NCI-H2196 (cell line): ENCODE results near the gene FREM2.

ENCODE experiments used
- DNase-seq: peaks from one replicate; lab custom pipeline; 2025; ENCODE audit not compliant: unreplicated experiment; lab: John Stamatoyannopoulos, UW

Gene FREM2, protein sequence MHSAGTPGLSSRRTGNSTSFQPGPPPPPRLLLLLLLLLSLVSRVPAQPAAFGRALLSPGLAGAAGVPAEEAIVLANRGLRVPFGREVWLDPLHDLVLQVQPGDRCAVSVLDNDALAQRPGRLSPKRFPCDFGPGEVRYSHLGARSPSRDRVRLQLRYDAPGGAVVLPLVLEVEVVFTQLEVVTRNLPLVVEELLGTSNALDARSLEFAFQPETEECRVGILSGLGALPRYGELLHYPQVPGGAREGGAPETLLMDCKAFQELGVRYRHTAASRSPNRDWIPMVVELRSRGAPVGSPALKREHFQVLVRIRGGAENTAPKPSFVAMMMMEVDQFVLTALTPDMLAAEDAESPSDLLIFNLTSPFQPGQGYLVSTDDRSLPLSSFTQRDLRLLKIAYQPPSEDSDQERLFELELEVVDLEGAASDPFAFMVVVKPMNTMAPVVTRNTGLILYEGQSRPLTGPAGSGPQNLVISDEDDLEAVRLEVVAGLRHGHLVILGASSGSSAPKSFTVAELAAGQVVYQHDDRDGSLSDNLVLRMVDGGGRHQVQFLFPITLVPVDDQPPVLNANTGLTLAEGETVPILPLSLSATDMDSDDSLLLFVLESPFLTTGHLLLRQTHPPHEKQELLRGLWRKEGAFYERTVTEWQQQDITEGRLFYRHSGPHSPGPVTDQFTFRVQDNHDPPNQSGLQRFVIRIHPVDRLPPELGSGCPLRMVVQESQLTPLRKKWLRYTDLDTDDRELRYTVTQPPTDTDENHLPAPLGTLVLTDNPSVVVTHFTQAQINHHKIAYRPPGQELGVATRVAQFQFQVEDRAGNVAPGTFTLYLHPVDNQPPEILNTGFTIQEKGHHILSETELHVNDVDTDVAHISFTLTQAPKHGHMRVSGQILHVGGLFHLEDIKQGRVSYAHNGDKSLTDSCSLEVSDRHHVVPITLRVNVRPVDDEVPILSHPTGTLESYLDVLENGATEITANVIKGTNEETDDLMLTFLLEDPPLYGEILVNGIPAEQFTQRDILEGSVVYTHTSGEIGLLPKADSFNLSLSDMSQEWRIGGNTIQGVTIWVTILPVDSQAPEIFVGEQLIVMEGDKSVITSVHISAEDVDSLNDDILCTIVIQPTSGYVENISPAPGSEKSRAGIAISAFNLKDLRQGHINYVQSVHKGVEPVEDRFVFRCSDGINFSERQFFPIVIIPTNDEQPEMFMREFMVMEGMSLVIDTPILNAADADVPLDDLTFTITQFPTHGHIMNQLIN (N-terminal part only)

GRCh38 chr13:38686577-38687245 lies at the start of gene FREM2:
TSS of gene FREM2 (plus strand) at chr13:38687077. CDS start at chr13:38687345, 268 bp downstream.
- peak; percentile 47 for DNase-seq

GRCh38 chr13:38637576-38637975 lies 49.3 kb upstream of the FREM2 start:
- no peak for DNase-seq

- no peak for DNase-seq
Observed at GRCh38 chr13:38641164-38641948, 45.5 kb upstream of the FREM2 start.

DNA sequence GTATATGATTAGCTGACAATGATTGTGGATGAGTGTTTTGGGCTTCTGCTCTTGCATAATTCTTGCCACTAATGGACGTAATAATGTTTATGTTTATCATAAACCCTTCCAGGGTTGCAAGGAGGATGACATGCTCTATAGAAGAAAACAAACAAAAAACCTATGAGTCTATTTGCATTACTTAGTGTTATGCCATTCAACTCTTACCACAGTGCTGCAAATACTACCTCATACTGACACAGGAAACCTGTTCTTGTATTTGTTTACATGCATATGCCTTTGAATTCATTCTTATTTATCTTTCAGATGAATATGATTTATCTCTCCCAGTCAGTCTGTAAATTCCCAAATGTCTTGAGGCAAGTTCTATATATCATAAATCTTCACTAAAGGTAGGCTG lies 39.6 kb upstream of the FREM2 start:
- DNase-seq = no peak

DNA sequence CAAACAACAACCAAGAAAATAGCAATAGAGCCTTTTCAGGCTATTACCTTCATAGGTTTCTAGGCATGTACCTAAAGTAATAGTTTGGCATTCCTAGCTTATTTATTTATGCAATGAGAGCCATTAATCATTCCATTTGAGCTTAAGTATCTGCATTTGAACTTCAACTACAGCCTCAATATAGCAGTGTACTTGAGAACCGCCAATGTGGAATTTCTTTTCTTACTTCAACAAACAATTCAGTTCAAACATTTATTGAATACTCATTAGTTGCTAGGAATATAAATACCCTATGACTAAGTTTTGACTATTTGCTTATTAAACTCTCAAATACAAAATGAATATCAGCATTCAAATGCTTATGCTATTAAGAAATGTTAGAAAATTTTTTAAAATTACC lies 38.0 kb upstream of the FREM2 start:
- DNase-seq = no peak

GRCh38 chr13:38656699-38657098 lies 30.2 kb upstream of the FREM2 start:
- no peak for DNase-seq

DNA sequence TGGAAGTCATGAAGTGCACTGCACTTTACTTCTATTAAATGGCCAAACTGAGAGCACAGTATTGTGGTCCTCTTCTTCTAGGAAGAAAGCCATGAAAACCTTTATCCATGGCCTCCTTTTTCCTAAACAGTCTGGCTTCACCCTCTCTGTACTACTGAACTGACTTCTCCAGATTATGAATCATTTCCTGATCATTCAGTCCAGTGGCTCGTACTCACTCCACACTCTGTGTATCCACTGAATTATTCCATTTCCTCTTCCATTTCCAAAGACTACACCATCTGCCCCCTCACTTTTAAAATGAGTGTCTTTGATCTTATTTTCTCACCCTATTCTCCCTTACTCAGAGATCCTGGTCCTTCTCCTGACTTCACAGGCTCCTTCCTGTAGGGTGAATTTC lies 29.7 kb upstream of the FREM2 start:
- no peak for DNase-seq

- DNase-seq = no peak
Observed at GRCh38 chr13:38658906-38659305, 28.0 kb upstream of the FREM2 start.

DNA sequence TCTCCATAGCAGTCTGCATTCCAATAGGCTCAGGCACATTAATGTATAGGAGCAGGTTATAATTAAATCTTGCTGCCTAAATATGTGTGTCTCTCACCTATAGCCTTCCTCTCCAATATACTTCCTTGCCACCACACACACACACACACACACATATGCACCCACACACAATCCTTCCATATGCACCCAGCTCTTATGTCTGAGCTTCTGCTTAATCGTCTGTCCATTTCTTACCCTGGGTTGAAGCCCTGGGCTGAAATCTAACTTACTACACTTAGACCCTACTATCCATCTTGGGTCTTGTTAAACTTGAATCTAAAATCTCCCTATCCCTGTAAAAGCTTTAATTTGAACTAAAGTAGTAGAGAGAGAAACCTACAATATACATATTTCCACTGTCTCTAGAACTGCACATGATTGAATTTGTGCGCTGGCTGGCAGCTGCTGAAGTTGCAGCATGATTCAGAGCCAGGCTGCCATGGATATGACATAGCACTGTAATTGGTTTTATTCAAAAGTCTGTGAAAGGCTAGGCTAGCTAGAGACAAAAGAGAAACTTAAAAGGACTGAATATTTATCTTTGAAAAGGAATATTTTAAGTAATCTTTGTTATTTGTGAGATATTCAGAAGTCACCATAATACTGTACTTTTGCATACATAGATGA lies 25.7 kb upstream of the FREM2 start:
- no peak for DNase-seq

GRCh38 chr13:38662362-38662761 lies 24.5 kb upstream of the FREM2 start:
- no peak for DNase-seq

GRCh38 chr13:38664906-38665305 lies 22.0 kb upstream of the FREM2 start:
- DNase-seq = no peak

GRCh38 chr13:38667526-38668109 lies 19.3 kb upstream of the FREM2 start:
- no peak for DNase-seq

DNA sequence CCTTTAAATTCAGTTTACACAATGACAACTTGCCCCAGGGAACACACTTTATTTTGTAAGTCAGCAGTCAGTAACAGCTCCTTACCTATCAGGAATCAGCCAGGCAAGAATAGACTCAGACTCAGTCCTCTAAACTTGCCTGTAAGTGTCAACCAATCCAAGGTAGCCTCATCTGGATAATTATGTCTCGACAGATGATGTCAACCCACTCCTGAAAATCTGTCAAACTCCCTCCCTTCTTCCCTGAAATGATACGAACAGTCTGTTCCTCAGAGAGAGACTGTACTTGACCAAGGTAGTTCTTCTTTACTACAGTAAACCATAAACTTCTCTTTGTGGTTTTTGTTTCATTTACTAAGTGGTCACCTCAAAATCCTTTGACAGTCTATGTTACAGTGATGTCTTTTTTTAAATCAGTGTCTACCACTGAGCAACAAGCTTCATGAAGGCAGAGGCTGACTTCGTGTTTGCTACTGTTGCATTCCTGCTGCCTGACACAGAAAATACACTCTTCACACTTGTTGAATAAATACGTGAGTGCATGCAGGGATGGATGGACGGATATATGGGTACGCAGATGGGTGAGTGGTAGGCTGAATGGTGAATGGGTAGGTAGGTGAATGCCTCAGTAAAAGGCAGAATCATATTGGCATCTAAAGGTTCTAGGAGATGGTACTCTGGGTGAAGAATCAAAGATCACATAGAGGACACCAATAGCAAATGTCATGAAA lies 17.5 kb upstream of the FREM2 start:
- DNase-seq = no peak

DNA sequence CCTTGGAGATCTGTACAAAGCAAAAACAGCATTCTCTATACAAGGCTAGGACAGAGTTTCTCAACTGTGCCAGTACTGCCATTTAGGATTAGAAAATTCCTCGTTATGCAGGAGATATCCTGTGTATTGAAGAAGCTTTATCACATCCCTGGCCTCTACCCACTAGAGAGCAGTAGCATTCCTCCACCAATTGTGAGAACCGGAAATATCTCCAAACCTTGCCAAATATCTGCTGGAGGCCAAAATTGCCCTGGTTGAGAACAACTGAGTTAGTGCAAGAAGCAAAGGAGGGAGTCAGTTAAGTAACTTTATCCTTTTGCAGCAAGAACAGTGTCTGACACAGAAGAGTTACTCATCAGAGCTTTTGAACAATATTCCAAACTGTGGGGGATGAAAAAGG lies 16.2 kb upstream of the FREM2 start:
- no peak for DNase-seq

DNA sequence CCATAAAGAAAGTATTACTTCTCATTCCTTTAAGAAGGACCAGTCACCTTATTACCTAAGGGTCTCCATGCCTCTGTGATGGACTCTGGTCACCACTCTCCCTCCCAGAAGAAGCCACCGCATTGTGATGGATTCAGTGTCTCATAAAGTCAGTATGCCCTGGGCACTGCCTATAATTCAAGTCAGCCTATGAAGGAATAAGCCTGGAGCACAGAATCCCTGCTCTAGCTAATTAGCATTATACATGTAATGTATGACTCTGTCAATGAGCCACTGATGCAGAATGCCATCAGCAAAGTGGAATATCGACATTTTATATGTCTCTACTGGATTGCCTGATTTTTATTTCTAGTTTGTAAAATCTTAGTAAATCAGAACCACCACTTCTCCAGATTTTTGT lies 14.9 kb upstream of the FREM2 start:
- no peak for DNase-seq

DNA sequence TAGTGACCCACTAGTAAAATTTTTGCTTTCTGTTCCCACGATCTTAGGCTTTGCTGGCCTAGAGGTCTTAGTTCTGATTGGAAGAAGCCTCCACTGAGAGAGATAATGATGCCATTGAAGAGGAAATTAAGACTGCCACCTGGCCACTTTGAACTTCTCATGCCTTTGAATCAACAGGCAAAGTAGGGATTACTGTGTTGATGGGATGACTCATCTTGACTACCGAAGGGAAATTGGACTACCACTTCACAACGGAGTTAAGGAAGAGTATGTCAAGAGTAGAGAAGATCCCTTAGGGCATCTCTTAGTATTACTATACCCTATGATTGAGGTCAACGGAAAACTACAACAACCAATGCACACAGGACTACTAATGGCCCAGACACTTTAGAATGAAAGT lies 12.7 kb upstream of the FREM2 start:
- no peak for DNase-seq

- no peak for DNase-seq
Observed at GRCh38 chr13:38680912-38681311, 6.0 kb upstream of the FREM2 start.

DNA sequence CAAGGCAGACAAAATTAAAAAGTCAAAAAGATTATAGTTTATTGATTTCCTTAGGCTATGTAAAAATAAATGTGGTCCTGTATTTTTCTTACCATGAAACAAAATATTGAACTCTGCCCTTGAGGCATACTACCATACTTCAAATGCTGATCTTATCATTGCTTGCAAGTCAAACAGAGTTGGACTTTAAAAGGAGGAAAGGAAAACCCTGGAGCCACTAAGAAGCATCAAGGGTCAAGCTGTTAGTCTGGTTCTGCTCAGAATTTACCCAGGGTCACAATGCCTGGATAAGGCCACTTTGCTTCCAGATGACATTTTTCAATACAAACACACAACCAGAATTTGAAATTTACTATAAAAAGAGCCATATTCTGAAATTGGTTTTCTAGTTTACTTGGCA lies 2.2 kb upstream of the FREM2 start:
- no peak for DNase-seq

- no peak for DNase-seq
Observed at GRCh38 chr13:38685431-38685830, 1.4 kb upstream of the FREM2 start.
